SK-N-MC (cell line): ENCODE results near the gene DICER1.

ENCODE experiments used
- EZH2 ChIP-seq: fragments of 200-600 bp; sonication (generic); IDR thresholded peaks from one replicate; pipeline ENCODE4 v1.6.1; 2017; ENCODE audit warnings: antibody characterized with exemption
- FOXP2 ChIP-seq: optimal IDR thresholded peaks from 2 replicates; pipeline ENCODE3; 2011; ENCODE audit warnings: mild to moderate bottlenecking, moderate library complexity; ENCODE audit not compliant: insufficient read depth; ENCODE audit errors: extremely low read length, control extremely low read depth

GRCh38 chr14:95068521-95068920 is 88.8 kb downstream of the DICER1 start:
- TF ChIP-seq EZH2: no peak
- no peak for TF ChIP-seq FOXP2
